ENCODE results near the gene IP6K2. TPM values are rescaled to one million over a fixed set of nuclear protein-coding genes. Genes with fewer than 3 reads are reported as not detected.

The IP6K2 gene
- total and polyA plus RNA-seq, 10 of the 15 experiments (the other 5 are each of a cell fraction or from before 2014, with no cell fraction given): 25.8 to 95.9 (median 69.0) TPM

DNA sequence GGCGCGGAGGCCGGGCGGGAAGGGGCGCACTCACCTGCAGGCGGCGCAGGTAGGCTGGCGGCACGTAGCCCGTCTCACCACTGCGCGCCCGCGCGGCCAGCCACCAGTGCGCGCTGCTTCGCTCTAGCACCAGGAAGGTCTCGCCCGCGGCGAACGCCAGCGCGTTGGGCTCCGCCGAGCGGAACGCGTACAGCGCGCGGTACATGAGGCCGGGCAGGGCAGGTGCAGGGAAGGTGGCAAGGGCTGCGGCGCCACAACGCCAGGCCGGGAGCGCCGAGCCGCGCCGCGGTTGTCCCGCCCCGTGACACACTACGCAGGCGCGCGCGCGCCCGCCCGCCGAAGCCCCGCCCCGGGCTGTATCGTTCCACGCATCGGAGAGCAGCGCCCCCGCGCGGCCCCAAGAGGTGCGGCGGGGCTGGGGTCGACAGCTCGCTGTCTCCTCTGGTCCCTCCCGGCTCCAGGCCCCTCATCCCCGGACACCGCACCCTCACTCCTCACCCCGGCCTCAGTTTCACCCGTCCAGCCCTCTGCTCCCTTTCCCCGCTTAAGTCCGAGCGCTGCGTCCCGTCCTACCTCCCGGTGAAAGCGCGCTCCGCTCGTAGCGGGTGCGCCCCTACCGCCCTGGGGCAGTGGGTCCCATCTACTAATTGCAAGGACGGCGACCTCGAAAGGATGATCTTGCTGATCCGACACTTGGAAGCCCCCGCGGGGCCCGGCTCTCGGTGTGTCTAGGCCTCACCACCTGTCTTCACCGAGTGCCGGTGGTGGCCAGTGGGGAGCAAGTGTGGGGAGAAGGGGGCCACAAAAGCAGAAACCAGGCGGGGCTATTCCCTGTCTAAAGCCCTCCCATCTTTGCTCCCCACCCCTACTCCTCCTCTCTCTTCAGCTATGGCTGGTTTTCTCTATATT is 31.2 kb downstream of the IP6K2 start, which contains the start of gene NCKIPSD (continued):
- peak; percentile 65; the same call in 1 of the 2 replicates for TF ChIP-seq POLR2AphosphoS5 (IDR thresholded peaks at IDR 0.05; ENCODE audit: low read length)
- TF ChIP-seq, protein P1, sequence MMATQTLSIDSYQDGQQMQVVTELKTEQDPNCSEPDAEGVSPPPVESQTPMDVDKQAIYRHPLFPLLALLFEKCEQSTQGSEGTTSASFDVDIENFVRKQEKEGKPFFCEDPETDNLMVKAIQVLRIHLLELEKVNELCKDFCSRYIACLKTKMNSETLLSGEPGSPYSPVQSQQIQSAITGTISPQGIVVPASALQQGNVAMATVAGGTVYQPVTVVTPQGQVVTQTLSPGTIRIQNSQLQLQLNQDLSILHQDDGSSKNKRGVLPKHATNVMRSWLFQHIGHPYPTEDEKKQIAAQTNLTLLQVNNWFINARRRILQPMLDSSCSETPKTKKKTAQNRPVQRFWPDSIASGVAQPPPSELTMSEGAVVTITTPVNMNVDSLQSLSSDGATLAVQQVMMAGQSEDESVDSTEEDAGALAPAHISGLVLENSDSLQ (IDR thresholded peaks at IDR 0.05): no peak
- TF ChIP-seq NBN (IDR thresholded peaks at IDR 0.05): peak; percentile 29; the same call in 1 of the 2 replicates
- TF ChIP-seq NFXL1 (IDR thresholded peaks at IDR 0.05; ENCODE audit: borderline replicate concordance): no peak
- TF ChIP-seq EED (IDR thresholded peaks at IDR 0.05; ENCODE audit: low read depth): no peak
- TF ChIP-seq NR2C1 (IDR thresholded peaks at IDR 0.05): no peak
- TF ChIP-seq CEBPZ (IDR thresholded peaks at IDR 0.05; ENCODE audit: low read depth, low read length): no peak
- TF ChIP-seq NFYA (IDR thresholded peaks at IDR 0.05; ENCODE audit: borderline replicate concordance, low read depth, low read length): no peak
- TF ChIP-seq, protein P2, sequence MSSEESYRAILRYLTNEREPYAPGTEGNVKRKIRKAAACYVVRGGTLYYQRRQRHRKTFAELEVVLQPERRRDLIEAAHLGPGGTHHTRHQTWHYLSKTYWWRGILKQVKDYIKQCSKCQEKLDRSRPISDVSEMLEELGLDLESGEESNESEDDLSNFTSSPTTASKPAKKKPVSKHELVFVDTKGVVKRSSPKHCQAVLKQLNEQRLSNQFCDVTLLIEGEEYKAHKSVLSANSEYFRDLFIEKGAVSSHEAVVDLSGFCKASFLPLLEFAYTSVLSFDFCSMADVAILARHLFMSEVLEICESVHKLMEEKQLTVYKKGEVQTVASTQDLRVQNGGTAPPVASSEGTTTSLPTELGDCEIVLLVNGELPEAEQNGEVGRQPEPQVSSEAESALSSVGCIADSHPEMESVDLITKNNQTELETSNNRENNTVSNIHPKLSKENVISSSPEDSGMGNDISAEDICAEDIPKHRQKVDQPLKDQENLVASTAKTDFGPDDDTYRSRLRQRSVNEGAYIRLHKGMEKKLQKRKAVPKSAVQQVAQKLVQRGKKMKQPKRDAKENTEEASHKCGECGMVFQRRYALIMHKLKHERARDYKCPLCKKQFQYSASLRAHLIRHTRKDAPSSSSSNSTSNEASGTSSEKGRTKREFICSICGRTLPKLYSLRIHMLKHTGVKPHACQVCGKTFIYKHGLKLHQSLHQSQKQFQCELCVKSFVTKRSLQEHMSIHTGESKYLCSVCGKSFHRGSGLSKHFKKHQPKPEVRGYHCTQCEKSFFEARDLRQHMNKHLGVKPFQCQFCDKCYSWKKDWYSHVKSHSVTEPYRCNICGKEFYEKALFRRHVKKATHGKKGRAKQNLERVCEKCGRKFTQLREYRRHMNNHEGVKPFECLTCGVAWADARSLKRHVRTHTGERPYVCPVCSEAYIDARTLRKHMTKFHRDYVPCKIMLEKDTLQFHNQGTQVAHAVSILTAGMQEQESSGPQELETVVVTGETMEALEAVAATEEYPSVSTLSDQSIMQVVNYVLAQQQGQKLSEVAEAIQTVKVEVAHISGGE (CRISPR knock-in tag; IDR thresholded peaks at IDR 0.05): no peak
- no peak for TF ChIP-seq TARDBP (IDR thresholded peaks at IDR 0.05; ENCODE audit: borderline replicate concordance)
- TF ChIP-seq TCF3 (IDR thresholded peaks at IDR 0.05; ENCODE audit: borderline replicate concordance, insufficient read depth, low read depth, low read length): 0 out of 2 replicates have a peak, but pooled peaks have one; percentile 45
- no peak for TF ChIP-seq NFIC (IDR thresholded peaks at IDR 0.05; ENCODE audit: low read depth, low read length)
- no peak for TF ChIP-seq MAX (IDR thresholded peaks at IDR 0.05; ENCODE audit: low read depth, low read length)
- TF ChIP-seq CHD1 (IDR thresholded peaks at IDR 0.05; ENCODE audit: low read depth, low read length): no peak
- no peak for TF ChIP-seq CHD2 (IDR thresholded peaks at IDR 0.05; ENCODE audit: borderline replicate concordance, low read depth, low read length)
- TF ChIP-seq E2F4 (IDR thresholded peaks at IDR 0.05; ENCODE audit: low read depth, low read length): no peak
- no peak for TF ChIP-seq CREB1 (IDR thresholded peaks at IDR 0.05; ENCODE audit: low read depth)
- TF ChIP-seq MEF2B (IDR thresholded peaks at IDR 0.05; ENCODE audit: partially characterized antibody, poor library complexity, severe bottlenecking): no peak
- no peak for TF ChIP-seq NR2C2 (IDR thresholded peaks at IDR 0.05; ENCODE audit: borderline replicate concordance, control insufficient read depth, insufficient read length, low read depth)
- no peak for TF ChIP-seq ZNF622 (IDR thresholded peaks at IDR 0.05)
- TF ChIP-seq IKZF2 (IDR thresholded peaks at IDR 0.05): no peak

All from GM12878 (cell line).